RWPE1 (cell line): ENCODE measurements around the gene ROCK1.

Experiments used
- CTCF ChIA-PET: fragments of 350-600 bp; sonication (Branson Sonifier 250); formaldehyde crosslinking; extraction: SDS; loops from one replicate; lab custom pipeline; 2021; lab: Yijun Ruan, JAX
- POLR2A ChIA-PET: fragments of 400-600 bp; formaldehyde crosslinking; extraction: SDS; loops from one replicate; lab custom pipeline; 2020; ENCODE audit warnings: antibody characterized with exemption; ENCODE audit not compliant: low non-redundant PET; lab: Yijun Ruan, JAX
- DNase-seq: peaks from one replicate; pipeline ENCODE4 v3.0.0; 2012; ENCODE audit warnings: low spot score
- H3K27ac ChIP-seq: fragments of 450-650 bp; 2 replicates; pipeline ENCODE4 v1.5.1; 2017
- TF ChIP-seq, protein P1 (sequence below): fragments of 450-650 bp; conservative IDR thresholded peaks from 2 replicates; pipeline ENCODE4 v1.5.1; 2017; ENCODE audit warnings: low read depth, mild to moderate bottlenecking

Gene ROCK1

DNA sequence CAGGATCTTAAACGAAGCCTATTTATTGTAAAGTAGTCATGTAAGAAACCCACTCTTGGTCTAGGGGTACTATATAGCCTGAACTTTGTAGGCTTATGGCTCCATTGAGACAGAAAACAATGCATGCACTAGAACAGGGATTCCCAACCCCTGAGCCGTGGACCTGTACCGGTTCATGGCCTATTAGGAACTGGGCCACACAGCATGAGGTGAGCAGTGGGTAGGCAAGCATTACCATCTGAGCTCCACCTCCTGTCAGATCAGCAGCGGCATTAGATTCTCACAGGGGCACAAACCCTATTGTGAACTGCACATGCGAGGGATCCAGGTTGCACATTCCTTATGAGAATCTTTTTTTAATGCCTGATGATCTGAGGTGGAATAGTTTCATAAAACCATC is 59.2 kb downstream of the ROCK1 start:
- DNase-seq: no peak
- TF ChIP-seq, protein P1, sequence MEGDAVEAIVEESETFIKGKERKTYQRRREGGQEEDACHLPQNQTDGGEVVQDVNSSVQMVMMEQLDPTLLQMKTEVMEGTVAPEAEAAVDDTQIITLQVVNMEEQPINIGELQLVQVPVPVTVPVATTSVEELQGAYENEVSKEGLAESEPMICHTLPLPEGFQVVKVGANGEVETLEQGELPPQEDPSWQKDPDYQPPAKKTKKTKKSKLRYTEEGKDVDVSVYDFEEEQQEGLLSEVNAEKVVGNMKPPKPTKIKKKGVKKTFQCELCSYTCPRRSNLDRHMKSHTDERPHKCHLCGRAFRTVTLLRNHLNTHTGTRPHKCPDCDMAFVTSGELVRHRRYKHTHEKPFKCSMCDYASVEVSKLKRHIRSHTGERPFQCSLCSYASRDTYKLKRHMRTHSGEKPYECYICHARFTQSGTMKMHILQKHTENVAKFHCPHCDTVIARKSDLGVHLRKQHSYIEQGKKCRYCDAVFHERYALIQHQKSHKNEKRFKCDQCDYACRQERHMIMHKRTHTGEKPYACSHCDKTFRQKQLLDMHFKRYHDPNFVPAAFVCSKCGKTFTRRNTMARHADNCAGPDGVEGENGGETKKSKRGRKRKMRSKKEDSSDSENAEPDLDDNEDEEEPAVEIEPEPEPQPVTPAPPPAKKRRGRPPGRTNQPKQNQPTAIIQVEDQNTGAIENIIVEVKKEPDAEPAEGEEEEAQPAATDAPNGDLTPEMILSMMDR: no peak
- peak overlapping the region; percentile 70 for H3K27ac ChIP-seq
- ChIA-PET POLR2A (no interaction called here), CTCF (no interaction called here)

DNA sequence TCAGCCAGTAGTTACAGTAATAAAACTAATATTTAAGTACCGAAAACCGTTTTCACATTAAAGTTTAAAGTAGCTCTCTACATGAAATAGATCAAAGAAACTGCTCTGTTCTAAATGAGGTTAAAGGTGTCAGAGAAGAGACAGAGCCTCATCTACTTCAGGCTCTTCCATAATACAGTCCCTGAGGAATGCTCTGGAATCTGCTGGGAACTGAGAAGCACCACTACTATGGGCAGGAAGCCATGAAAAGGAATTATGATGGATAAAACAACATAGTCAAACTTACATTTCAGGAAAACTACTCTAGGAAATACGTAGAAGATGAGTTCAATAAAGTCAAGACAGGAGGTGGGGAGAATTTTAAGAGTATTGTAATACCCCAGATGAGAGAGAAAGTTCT is 60.0 kb downstream of the ROCK1 start:
- H3K27ac ChIP-seq: no peak overlapping the region
- DNase-seq: no peak
- TF ChIP-seq, protein P1: no peak
- ChIA-PET CTCF (no interaction called here), POLR2A (no interaction called here)

DNA sequence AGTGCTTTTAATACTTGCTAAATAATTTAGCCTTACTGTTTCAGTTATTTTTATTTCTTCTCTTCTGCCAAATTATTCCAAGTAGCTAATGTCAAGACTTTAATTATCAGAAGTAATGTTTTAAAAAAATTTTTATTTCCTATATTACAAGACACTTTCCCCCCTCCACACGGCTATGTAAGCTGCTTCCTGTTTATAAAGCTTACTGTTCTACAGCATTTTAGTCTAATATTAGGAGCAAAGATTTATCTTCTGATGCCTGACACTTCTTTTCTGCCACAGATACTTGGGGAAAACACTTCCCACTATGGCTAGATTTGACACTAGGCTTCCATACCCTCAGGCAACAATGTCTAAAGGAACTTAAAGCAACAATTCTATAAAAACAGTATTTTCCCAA is 62.3 kb downstream of the ROCK1 start:
- no peak for DNase-seq
- ChIA-PET POLR2A (no interaction called here), CTCF (interaction anchor here (1.0 kb wide), 1 partner anchor 56 kb away, joined by 4 read pairs; no protein-coding TSS in a partner anchor)
- no peak overlapping the region for H3K27ac ChIP-seq
- TF ChIP-seq, protein P1: no peak

DNA sequence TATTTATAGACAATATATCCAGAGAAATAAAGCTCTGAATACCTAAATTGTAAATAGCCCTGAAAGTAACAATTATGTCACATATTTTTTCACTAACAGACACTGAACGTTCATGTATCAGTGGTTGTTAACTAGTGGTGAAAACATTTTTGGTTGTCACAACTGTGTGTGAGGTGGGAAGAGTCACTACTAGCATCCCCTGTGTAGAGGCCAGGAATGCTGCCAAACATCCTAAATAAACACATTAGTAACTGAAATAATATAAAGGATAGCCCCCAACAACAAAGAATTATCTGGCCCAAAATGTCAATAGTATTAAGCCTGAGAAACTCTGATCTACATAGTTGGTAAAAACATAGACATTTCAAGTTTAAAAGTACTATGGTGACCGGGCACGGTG is 64.5 kb downstream of the ROCK1 start:
- CTCF ChIA-PET: no interaction called here
- POLR2A ChIA-PET: no interaction called here
- TF ChIP-seq, protein P1: no peak
- no peak for DNase-seq
- no peak overlapping the region for H3K27ac ChIP-seq

DNA sequence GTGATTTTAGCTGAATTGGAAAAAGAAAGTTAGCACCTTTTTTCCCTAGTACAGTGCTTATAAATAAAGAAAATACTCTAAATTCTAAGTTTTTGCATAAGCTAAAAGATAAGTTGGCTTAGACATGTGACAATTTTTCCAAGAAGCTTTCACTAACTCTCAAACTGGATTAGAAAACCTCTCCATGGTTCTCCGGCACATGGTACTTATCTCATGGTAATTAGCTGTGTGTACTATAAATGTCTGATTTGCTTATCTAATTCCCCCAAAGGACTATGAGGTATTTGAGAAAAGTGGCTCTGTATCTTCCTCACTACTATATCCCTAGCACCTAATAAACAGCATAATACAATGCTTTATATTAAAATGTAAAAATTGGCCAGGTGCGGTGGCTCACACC is 71.1 kb downstream of the ROCK1 start:
- ChIA-PET CTCF (interaction anchor here (0.6 kb wide), 1 partner anchor 71 kb away, joined by 3 read pairs; the partner anchor contains the start of gene ROCK1), POLR2A (no interaction called here)
- no peak for DNase-seq
- no peak overlapping the region for H3K27ac ChIP-seq
- TF ChIP-seq, protein P1: no peak

DNA sequence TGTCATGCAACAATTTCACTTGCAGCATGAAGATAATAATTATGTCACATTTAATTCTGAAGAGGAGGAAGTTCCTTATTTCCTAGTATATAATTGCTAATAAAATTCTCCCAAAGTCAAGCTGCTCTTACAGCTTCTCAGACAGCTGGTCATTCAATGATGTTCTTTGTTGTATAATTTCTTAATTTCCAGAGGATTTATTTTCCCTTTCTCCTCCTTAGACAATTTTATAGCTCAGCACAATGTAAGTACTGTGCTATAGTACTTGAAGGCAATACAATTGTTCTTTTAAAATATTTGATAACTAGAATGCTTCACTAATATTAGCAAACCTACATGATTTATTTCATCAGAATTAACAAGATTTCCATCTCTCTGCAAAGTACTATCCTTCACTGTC is 73.4 kb downstream of the ROCK1 start:
- DNase-seq: no peak
- ChIA-PET POLR2A (no interaction called here), CTCF (interaction anchor here (0.6 kb wide), 1 partner anchor 34 kb away, joined by 4 read pairs; no protein-coding TSS in a partner anchor)
- TF ChIP-seq, protein P1: no peak
- H3K27ac ChIP-seq: no peak overlapping the region
